MCF 10A (cell line): ENCODE measurements around the gene ALKBH1. TPM values are rescaled to one million over a fixed set of nuclear protein-coding genes. Genes with fewer than 3 reads are reported as not detected.

Source experiments
- BruUV-seq: library from RNA; stranded (reverse); fragments of 400-500 nt; replicated peaks from 2 replicates; lab custom pipeline; 2021; lab: Mats Ljungman, UMichigan
- CTCF ChIA-PET: fragments of 300-600 bp; sonication (Branson Sonifier 250); formaldehyde crosslinking; extraction: SDS; loops from one replicate; lab custom pipeline; 2021; ENCODE audit warnings: antibody characterized with exemption, inconsistent platforms; lab: Yijun Ruan, JAX
- POLR2A ChIA-PET: fragments of 300-600, 350-650 bp; sonication (Branson Sonifier 250); formaldehyde crosslinking; extraction: SDS; loops from one replicate; lab custom pipeline; 2020; ENCODE audit warnings: antibody characterized with exemption, inconsistent platforms; lab: Yijun Ruan, JAX
- DNase-seq: peaks from one replicate; pipeline ENCODE4 v3.0.0-alpha.2; 2018; ENCODE audit not compliant: unreplicated experiment
- H3K27ac Mint-ChIP-seq: one replicate; pipeline ENCODE4 v1.8.0; 2022; ENCODE audit warnings: mild to moderate bottlenecking, low read depth, mixed read lengths; ENCODE audit not compliant: unreplicated experiment
- H3K27me3 Mint-ChIP-seq: one replicate; pipeline ENCODE4 v1.8.0; 2022; ENCODE audit warnings: mixed read lengths; ENCODE audit not compliant: insufficient read depth, unreplicated experiment
- H3K36me3 Mint-ChIP-seq: one replicate; pipeline ENCODE4 v1.8.0; 2022; ENCODE audit warnings: mild to moderate bottlenecking, moderate library complexity, mixed read lengths; ENCODE audit not compliant: insufficient read depth, unreplicated experiment
- H3K4me1 Mint-ChIP-seq: one replicate; pipeline ENCODE4 v1.8.0; 2022; ENCODE audit warnings: mixed read lengths; ENCODE audit not compliant: insufficient read depth, unreplicated experiment
- H3K4me3 Mint-ChIP-seq: one replicate; pipeline ENCODE4 v1.8.0; 2022; ENCODE audit warnings: mild to moderate bottlenecking, moderate library complexity, mixed read lengths; ENCODE audit not compliant: unreplicated experiment
- H3K9me3 Mint-ChIP-seq: one replicate; pipeline ENCODE4 v1.8.0; 2022; ENCODE audit warnings: mixed read lengths; ENCODE audit not compliant: unreplicated experiment
- CTCF ChIP-seq: fragments of 200-600 bp; IDR thresholded peaks from one replicate; pipeline ENCODE4 v1.8.0; 2022; ENCODE audit warnings: antibody characterized with exemption, mild to moderate bottlenecking; ENCODE audit not compliant: unreplicated experiment
- intact Hi-C: fragments of 100-400 bp; cut with micrococcal nuclease; formaldehyde crosslinking; loops from 2 replicates; pipeline ENCODE4 v1.14.1; 2022
- total RNA-seq: library from RNA; stranded (reverse); gene quantifications from 2 replicates; pipeline ENCODE4 v1.2.3, GENCODE V29; 2022

Gene ALKBH1
- total RNA-seq, 1 experiment from 2014 or later = 14.4 TPM

GRCh38 chr14:77691259-77691658 is 16.6 kb downstream of the ALKBH1 start:
- peaks cover 66% of the 10 kb centered on the region for H3K36me3 Mint-ChIP-seq
- no peak overlapping the region for H3K4me3 Mint-ChIP-seq
- POLR2A ChIA-PET = interaction anchor here (1.5 to 1.7 kb wide), 2 partner anchors 15 to 28 kb away, joined by 4 to 5 read pairs; no protein-coding TSS in a partner anchor
- intact Hi-C loops = no loop called here
- no peak overlapping the region for H3K27ac Mint-ChIP-seq
- CTCF ChIA-PET = interaction anchor here (0.6 kb wide), 1 partner anchor 139 kb away, joined by 3 read pairs; no protein-coding TSS in a partner anchor
- BruUV-seq = no TSS peak
- no peaks in the 10 kb centered on the region for H3K27me3 Mint-ChIP-seq
- DNase-seq = no peak
- H3K4me1 Mint-ChIP-seq = no peaks in the 10 kb centered on the region
- no peaks in the 10 kb centered on the region for H3K9me3 Mint-ChIP-seq
- TF ChIP-seq CTCF = no peak

GRCh38 chr14:77682158-77682553 is 25.7 kb downstream of the ALKBH1 start:
- H3K27ac Mint-ChIP-seq = peak overlapping the region; percentile 55
- CTCF ChIA-PET = interaction anchor here (0.6 to 1.3 kb wide), 4 partner anchors 18 to 154 kb away, joined by 3 to 6 read pairs (median 4); no protein-coding TSS in a partner anchor
- no peak for TF ChIP-seq CTCF
- POLR2A ChIA-PET = interaction anchor here (0.5 to 2.6 kb wide), 8 partner anchors 10 to 89 kb away, joined by 3 to 18 read pairs (median 3); partner anchors contain the start of genes ALKBH1 and SLIRP
- BruUV-seq = no TSS peak
- H3K9me3 Mint-ChIP-seq = no peaks in the 10 kb centered on the region
- intact Hi-C loops = no loop called here
- H3K4me3 Mint-ChIP-seq = no peak overlapping the region
- no peaks in the 10 kb centered on the region for H3K27me3 Mint-ChIP-seq
- peaks cover 22% of the 10 kb centered on the region for H3K4me1 Mint-ChIP-seq
- H3K36me3 Mint-ChIP-seq = peaks cover 39% of the 10 kb centered on the region
- peak; percentile 36 for DNase-seq

GRCh38 chr14:77681196-77682157 is 26.3 kb downstream of the ALKBH1 start:
- H3K9me3 Mint-ChIP-seq = no peaks in the 10 kb centered on the region
- H3K4me1 Mint-ChIP-seq = peaks cover 22% of the 10 kb centered on the region
- CTCF ChIA-PET = interaction anchor here (0.6 to 1.3 kb wide), 4 partner anchors 19 to 405 kb away, joined by 3 to 11 read pairs (median 5); no protein-coding TSS in a partner anchor
- DNase-seq = peak; percentile 30
- no peaks in the 10 kb centered on the region for H3K27me3 Mint-ChIP-seq
- TF ChIP-seq CTCF = no peak
- POLR2A ChIA-PET = interaction anchor here (0.7 to 2.6 kb wide), 8 partner anchors 11 to 64 kb away, joined by 3 to 18 read pairs (median 4); partner anchors contain the start of genes ALKBH1 and SLIRP
- BruUV-seq = no TSS peak
- peak overlapping the region; percentile 55 for H3K27ac Mint-ChIP-seq
- no peak overlapping the region for H3K4me3 Mint-ChIP-seq
- intact Hi-C loops = no loop called here
- H3K36me3 Mint-ChIP-seq = peaks cover 40% of the 10 kb centered on the region

GRCh38 chr14:77674931-77675330 is 32.9 kb downstream of the ALKBH1 start:
- Mint-ChIP-seq H3K27me3 (no peaks in the 10 kb centered on the region), H3K9me3 (no peaks in the 10 kb centered on the region), H3K27ac (no peak overlapping the region), H3K4me3 (no peak overlapping the region), H3K4me1 (no peaks in the 10 kb centered on the region), H3K36me3 (peaks cover 62% of the 10 kb centered on the region)
- no peak for DNase-seq
- CTCF ChIA-PET = interaction anchor here (0.7 kb wide), 1 partner anchor 124 kb away, joined by 3 read pairs; no protein-coding TSS in a partner anchor
- no peak for TF ChIP-seq CTCF
- POLR2A ChIA-PET = no interaction called here
- no TSS peak for BruUV-seq
- intact Hi-C loops = no loop called here
